GM21447 (cell line): ENCODE measurements around the gene SLC27A5.
A peak's percentile ranks its signal among the peaks of the same experiment; 100 is the strongest.
"Not testable (repeated sequence)": the region's sequence is repeated elsewhere in the genome, so short reads cannot be mapped to it uniquely, and the experiment has no call there.

Experiments
- ATAC-seq: cut with Tn5 transposase; IDR thresholded peaks from one replicate; pipeline ENCODE4 v1.9.1; 2021; ENCODE audit not compliant: unreplicated experiment

The SLC27A5 gene

DNA sequence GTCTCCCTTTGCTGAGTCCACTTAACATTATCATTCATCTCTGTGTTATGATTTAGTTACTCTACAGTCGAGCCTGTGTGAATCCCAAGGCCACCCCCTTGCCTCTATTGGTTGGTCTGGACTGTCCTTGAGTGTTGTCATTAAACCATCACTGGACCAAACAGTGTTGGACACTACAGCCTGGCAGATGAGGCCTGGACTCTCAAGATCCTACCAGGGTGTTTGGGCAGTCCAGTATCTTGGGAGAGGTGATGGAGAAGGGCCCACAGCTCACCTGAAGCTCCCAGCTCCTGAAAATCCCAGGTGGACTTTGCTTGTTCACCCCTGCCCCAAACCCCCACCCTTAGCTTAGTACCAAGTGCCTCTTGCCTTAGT lies 39.3 kb upstream of the SLC27A5 start:
- ATAC-seq: no peak

DNA sequence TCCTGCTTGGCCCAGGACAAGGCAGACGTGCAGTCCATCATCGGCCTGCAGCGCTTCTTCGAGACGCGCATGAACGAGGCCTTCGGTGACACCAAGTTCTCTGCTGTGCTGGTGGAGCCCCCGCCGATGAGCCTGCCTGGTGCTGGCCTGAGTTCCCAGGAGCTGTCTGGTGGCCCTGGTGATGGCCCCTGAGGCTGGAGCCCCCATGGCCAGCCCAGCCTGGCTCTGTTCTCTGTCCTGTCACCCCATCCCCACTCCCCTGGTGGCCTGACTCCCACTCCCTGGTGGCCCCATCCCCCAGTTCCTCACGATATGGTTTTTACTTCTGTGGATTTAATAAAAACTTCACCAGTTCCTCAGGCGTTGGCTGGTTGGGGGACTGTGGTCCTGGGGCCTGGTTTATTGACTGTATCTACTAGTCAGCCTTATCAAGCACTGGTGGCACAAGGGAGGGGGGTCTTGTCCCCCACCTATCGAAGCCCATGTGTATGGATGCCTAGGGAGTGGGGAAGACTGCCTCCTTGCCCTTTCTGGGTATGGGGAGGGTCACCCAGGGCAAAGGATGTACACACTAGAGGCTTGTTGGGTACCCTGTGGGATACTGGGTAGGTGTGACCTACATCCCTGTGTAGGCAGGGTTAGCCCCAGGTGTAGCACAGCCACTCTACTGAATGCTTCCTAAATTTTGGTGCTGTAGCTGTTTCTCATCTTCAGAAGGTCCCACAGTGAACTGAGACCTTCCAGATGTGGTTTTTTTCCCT lies 38.8 kb upstream of the SLC27A5 start:
- ATAC-seq: no peak

DNA sequence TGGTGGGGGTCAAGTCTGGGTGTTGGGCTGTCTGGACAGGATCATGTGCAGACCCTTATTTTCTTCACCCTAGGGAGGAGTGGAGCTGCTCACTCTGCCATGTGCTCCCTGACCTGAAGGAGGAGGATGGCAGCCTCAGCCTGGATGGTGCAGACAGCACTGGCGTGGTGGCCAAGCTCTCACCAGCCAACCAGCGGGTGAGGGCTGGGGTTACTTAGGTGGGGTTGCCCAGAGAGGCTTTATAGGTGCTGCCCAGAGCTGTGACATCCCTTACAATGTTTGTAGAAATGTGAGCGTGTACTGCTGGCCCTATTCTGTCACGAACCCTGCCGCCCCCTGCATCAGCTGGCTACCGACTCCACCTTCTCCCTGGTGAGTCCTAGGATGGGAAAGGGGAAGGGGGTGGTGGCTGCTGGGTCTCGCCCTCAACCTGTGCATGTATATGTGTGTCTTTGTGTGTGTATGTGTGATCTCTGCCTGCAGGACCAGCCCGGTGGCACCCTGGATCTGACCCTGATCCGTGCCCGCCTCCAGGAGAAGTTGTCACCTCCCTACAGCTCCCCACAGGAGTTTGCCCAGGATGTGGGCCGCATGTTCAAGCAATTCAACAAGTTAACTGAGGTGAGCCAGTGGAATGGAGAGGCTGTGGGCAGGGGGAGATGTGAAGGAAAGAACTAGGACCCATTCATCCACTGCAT lies 38.0 kb upstream of the SLC27A5 start:
- no peak for ATAC-seq

DNA sequence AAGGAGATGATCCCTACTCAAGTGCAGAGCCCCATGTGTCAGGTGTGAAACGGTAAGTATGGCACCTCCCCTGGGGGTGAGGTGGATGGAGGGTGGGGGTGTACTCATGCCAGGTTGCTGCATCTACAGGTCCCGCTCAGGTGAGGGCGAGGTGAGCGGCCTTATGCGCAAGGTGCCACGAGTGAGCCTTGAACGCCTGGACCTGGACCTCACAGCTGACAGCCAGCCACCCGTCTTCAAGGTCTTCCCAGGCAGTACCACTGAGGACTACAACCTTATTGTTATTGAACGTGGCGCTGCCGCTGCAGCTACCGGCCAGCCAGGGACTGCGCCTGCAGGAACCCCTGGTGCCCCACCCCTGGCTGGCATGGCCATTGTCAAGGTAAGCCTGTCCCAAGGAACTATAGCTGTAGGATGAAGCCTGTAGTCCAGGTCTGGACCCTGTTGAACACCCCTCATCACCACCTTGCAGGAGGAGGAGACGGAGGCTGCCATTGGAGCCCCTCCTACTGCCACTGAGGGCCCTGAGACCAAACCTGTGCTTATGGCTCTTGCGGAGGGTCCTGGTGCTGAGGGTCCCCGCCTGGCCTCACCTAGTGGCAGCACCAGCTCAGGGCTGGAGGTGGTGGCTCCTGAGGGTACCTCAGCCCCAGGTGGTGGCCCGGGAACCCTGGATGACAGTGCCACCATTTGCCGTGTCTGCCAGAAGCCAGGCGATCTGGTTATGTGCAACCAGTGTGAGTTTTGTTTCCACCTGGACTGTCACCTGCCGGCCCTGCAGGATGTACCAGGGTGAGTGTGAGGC lies 37.3 kb upstream of the SLC27A5 start:
- ATAC-seq: no peak

DNA sequence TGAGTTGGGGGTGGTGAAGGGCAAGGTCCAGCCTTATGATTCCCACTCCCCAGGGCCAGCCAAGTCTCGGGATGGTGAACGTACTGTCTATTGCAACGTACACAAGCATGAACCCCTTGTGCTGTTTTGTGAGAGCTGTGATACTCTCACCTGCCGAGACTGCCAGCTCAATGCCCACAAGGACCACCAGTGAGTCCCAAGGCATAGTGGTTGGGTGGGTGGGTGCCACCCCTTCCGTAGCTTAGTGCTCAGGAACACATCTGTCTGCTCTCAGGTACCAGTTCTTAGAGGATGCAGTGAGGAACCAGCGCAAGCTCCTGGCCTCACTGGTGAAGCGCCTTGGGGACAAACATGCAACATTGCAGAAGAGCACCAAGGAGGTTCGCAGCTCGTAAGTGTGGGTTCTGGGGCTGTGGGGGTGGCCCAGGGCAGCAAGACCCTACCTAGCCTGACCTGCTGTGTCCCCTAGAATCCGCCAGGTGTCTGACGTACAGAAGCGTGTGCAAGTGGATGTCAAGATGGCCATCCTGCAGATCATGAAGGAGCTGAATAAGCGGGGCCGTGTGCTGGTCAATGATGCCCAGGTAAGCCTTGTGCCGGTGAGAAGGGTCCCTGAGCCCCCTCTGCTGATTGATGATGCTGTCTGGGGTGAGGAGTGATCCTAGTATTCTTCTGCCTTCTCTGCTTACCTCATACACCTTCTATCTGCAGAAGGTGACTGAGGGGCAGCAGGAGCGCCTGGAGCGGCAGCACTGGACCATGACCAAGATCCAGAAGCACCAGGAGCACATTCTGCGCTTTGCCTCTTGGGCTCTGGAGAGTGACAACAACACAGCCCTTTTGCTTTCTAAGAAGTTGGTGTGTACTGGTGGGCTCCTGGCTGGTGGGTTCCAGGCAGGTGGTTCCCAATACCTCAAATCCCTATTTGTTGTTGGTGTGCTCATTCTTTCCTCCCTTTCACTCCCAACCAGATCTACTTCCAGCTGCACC lies 35.8 kb upstream of the SLC27A5 start:
- no peak for ATAC-seq

DNA sequence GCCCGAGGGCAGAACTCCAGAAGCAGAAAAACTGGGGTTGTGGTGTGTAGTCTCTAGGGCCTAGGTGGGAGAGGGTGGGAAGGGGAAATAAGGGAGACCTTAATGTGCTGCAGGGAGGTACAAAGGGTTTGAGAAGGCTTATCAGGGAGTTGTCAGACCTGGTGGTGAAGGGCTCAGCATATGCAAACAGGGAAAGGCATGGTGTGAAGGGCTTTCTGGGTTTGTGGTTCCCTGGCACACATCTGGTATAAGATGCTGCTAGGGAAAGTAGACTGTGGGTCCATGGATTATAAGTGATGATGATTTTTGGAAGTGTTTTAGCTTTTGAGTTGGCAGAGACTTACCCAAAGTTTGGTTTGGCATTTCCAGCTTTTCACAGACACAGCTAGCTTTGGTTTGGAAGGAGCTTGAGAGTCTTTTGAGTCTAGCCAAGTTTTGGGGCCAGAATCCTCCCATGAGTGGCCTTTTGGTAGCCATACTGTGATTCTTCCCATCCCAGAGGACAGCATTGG lies 34.3 kb upstream of the SLC27A5 start:
- no peak for ATAC-seq

DNA sequence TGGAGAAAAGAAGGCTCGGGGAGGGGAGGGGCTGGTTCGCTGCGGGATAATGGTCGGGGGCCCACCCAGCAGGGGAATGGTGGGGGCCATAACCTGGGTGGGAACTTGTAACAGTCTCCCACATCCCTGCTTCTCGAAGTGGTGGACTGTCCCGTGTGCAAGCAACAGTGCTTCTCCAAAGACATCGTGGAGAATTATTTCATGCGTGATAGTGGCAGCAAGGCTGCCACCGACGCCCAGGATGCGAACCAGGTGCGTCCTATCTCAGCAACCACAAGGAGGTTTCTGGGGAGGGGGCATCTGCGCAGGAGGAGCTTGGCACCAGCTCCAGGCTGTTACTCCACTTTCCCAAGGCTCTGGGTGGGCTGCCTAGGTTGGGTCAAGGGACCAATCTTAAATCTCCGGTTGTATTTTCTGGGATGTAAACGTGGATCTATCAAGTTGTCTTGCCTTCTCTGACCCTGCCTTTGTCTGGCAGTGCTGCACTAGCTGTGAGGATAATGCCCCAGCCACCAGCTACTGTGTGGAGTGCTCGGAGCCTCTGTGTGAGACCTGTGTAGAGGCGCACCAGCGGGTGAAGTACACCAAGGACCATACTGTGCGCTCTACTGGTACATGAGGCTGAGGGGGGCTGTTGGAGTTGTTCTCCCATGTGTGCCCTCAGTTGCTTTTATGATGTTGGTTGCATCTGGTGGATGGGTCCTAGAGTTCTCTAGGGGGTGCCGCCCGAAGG lies 33.7 kb upstream of the SLC27A5 start:
- ATAC-seq: no peak

DNA sequence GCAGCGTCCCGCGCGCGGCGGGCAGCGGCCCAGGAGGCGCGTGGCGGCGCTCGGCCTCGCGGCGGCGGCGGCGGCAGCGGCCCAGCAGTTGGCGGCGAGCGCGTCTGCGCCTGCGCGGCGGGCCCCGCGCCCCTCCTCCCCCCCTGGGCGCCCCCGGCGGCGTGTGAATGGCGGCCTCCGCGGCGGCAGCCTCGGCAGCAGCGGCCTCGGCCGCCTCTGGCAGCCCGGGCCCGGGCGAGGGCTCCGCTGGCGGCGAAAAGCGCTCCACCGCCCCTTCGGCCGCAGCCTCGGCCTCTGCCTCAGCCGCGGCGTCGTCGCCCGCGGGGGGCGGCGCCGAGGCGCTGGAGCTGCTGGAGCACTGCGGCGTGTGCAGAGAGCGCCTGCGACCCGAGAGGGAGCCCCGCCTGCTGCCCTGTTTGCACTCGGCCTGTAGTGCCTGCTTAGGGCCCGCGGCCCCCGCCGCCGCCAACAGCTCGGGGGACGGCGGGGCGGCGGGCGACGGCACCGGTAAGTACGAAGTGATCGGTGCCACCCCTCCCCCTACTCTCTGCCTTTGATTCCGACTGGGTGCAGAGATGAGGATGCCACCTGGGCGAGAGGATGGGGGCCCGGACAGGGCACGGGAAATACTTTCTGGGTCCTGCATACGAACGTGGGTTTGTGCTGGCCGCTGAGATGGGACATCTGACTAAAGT lies 32.9 kb upstream of the SLC27A5 start:
- ATAC-seq: peak; percentile 35

DNA sequence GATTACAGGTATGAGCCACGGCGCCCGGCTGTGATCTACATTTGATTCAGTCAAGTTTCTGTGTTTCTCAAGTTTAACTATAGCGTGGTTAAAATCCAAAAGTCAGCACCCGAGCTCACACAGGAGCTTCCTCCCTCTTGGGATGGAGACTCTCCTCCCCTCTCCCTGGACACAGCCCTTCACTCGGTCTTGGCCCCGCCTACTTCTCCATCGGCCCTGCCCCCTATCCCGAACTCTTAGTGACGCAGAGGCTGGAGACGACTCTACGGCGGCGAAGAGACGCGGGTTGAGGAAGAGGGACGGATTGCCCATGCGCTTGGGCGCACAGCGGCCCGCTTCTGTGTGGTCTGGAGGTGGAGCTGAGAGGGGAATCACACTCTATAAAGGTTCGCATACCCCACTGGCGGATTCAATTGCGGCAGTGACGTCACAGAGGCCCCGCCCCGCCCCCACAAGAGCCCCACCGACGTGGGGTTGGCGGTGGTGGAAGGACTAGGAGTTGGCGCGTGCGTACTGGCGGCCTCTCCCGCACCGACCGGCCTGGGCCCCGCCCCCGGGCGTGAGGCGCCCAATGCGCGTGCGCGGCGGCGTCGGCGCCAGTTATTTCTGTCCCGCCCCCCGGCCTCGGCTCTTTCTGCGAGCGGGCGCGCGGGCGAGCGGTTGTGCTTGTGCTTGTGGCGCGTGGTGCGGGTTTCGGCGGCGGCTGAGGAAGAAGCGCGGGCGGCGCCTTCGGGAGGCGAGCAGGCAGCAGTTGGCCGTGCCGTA lies 32.2 kb upstream of the SLC27A5 start, which contains the start of gene TRIM28:
TSS of gene TRIM28 (plus strand) at position 239 of the 765 bp plus-strand sequence. CDS start 694 bp downstream, outside the sequence.
- peak; percentile 79 for ATAC-seq

DNA sequence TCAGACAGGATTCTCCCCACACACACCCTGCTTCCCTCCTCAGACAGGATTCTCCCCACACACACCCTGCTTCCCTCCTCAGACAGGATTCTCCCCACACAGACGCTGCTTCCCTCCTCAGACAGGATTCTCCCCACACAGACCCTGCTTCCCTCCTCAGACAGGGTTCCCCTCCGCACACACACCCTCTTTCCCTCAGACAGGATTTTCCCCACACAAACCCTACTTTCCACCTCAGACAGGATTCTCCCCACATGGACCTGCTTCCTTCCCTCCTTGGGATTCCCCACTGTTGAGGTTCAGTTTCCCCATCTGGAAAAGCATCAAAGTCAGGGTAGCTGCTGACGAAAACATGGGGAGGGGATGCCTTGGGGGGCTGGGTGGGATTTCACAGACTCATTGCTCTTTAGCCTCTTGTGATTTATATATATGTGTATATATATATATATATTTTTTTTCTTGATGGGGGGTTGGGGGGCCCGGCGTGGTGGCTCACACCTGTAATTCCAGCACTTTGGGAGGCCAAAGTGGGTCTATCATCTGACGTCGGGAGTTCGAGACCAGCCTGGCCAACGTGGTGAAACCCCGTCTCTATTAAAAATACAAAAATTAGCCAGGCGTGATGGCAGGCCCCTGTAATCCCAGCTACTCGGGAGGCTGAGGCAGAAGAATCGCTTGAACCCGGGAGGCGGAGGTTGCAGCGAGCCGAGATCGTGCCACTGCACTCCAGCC lies 31.0 kb upstream of the SLC27A5 start:
- ATAC-seq: not testable (repeated sequence)

DNA sequence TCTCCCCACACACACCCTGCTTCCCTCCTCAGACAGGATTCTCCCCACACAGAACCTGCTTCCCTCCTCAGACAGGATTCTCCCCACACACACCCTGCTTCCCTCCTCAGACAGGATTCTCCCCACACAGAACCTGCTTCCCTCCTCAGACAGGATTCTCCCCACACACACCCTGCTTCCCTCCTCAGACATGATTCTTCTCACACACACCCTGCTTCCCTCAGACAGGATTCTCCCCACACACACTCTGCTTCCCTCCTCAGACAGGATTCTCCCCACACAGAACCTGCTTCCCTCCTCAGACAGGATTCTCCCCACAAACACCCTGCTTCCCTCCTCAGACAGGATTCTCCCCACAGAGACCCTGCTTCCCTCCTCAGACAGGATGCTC lies 27.4 kb upstream of the SLC27A5 start:
- not testable (repeated sequence) for ATAC-seq

DNA sequence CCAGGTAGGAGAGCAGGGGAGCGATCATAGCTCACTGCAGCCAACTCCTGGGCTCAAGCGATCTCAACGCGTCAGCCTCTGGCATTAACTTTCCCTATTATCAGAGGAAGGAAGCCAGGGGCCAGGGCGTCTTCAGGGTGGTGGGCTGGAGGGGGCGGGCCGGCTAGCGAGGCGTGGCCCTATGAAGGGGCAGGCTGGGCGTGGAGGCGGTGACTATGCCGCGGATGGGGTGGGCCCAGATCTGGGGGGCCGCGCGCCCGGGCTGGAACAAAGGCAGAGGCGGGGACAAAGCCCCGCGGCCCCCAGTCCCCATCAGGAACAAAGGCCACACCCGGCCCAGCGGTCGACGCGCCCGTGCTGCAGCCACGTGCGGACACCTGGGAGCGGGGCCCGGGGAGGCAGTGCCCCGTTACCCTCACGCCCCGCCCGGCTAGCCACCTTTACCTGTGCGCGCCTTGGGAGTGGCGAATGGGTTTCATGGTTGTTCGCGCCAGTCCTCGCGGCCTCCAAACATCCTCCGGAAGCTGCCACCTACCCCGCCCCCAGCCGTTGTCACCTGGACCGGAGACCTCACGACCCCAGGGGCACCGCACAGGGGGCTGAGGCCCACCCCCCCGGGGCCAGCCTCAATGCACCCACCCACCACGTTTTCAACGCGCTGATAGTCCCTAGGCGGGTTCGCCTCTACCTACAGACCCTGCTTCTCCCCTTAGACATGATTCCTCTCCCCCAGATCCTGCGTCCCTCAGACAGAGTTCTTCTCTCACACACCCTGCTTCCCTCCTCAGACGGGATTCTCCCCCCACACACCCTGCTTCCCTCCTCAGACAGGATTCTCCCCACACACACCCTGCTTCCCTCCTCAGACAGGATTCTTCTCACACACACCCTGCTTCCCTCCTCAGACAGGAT lies 26.7 kb upstream of the SLC27A5 start:
- ATAC-seq: no peak

DNA sequence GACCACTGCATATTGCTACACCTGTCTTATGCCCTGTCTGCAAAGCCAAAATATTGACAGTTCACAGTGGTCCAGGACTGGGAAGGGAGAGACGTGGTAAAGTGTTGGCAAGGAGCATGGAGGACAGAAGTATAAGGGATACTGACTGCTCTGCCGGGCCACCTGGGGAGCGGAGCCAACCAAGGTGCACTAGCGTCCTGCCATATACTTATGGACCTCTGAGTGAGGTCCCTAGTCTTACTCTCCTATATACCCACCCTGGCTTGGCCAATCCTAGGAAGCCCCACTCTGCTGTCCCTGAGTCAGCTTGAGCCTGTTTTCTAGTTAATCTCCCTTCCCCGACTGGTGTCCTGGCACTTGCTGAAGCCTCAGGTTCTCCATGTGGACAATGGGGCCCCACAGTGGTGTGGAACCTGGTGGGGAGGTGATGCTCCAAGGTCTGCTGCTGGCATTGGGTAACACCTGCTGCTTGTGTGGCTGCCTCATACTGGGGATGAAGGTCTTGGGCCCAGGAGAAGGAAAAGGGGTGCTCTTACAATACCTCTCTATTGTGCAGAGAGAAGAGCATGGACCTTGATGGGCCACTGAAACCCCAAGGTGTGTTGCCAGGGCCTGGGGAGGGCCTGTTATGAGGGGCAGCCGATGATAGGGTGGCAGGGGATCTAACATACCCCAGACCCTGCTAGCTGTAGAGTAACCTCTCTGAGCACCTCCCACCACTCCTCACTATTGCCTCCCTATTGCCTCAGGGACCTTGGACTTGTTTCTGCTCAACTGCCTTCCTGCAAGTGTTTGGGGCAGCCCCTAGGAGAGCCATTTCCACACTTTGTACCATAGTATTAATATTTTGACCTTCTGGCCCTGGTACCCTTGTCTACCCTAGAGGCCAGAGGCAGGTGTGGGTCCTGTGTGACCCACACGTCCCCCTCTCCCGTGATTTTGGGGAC lies 25.3 kb upstream of the SLC27A5 start:
- no peak for ATAC-seq

DNA sequence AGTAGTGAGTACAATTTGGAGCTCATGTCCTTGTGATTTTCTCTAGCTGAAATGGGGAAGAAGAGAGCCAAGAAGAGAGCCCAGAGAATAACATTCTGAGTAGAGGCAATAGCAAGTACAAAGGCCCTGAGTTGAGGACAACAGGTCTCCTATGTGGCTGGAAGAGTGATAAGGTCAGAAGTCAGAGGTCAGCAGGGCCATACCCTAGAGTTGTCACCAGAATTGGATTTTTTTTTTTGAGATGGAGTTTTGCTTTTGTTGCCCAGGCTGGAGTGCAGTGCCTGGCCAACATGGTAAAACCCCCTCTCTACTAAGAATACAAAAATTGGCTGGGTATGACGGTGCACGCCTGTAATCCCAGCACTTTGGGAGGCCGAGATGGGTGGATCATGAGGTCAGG lies 24.1 kb upstream of the SLC27A5 start:
- ATAC-seq: no peak

DNA sequence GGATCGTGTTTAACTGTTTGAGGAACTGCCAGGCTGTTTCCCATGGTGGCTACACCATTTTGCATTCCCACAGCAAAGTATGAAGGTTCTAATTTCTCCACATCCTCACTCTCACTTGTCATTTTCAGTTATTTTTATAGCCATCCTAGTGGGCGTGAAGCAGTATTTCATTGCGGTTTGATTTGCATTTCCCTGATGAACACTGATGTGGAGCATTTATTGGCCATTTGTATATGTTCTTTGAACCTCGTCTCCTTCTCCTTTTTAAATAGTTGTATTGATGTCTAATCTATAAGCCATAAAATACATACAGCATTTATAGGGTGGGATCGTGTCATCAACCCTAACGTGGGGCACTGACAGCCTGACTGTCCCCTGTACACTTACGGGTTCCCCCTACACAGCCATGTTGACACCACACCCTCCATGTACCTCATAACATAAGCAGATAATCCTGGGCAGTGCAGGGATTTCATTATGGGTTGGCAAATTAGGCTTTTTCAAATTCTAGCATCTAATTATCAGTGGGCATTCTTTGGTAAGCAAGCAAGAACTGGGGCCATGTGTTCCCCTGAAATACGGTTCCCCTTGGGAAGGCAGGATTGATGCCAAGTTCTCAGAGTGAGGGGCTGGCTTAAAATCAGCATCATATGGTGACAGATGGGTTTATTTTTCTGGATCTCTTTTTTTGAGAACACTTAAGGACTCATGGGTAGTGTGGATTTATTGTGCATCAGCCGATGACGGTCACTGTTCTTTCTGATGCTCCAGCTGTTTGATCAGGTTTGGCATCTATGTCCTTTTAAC lies 19.4 kb upstream of the SLC27A5 start:
- ATAC-seq: no peak
